ENCODE results near the gene FHOD3.
A peak's percentile ranks its signal among the peaks of the same experiment; 100 is the strongest.

FHOD3 gene

DNA sequence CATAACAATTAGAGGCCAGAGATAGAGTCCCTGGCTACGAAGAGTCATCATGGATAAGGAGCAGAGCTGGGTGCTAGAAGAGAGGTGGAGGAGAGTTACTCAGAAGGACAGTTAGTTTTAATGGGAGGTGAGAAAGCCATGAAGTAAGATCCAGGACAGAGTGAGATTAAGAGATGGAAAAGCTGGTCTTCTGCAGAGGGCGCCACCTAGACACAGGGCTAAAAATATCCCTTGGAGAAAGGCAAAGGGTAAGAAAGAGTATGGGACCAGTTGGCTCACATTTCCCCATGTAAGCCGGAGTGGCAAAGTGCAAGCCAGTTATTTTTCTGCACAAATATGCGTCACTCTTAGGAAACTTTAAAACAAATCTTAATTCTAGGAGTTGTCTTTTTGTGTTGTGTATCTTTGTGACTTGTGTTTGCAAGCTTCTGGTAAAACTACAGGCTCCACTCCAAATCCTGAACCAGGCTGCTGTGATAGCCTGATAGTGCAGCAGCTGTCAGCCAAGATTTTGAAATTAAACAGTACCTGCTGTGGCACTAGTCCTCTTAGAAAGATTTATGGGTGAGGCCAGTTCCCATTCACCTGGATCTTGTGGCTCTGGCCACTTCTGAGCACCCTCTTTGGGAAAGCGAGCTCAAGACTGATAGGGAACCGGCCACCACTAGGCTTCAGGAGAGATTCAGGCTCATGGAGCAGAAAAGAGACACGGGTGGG lies 327.1 kb downstream of the FHOD3 start:
- Histone ChIP-seq H3K27me3 (ENCODE audit: insufficient read depth, low read length, poor library complexity) (no peaks in the 10 kb centered on the region), H3K23ac (ENCODE audit: low read length) (no peak overlapping the region), H3K79me2 (ENCODE audit: control insufficient read depth, insufficient read depth, low read length) (no peaks in the 10 kb centered on the region), H3K79me1 (ENCODE audit: low read length) (no peaks in the 10 kb centered on the region), H3K4me2 (ENCODE audit: low read length) (no peak overlapping the region), H4K8ac (ENCODE audit: low read depth, low read length) (no peak overlapping the region), H2BK15ac (replicated peaks; ENCODE audit: low read depth) (no peak overlapping the region), H3K9ac (ENCODE audit: low read length) (no peak overlapping the region), H3K4me1 (ENCODE audit: control insufficient read depth, low read depth, low read length) (no peaks in the 10 kb centered on the region), H2BK120ac (ENCODE audit: low read depth, low read length) (no peak overlapping the region), H2BK5ac (ENCODE audit: low read length) (no peak overlapping the region), H3K27ac (ENCODE audit: low read depth, low read length) (no peak overlapping the region), H3K36me3 (ENCODE audit: control insufficient read depth, insufficient read depth, low read length) (no peaks in the 10 kb centered on the region), H3K4me3 (ENCODE audit: low read length) (no peak overlapping the region), H3K18ac (ENCODE audit: low read length) (no peak overlapping the region), H4K5ac (ENCODE audit: low read length) (no peak overlapping the region), H3K4ac (ENCODE audit: low read depth, low read length) (no peak overlapping the region), H2AK5ac (ENCODE audit: low read length) (no peak overlapping the region), H3K56ac (ENCODE audit: low read length) (no peak overlapping the region)
- no CpG with 5 or more reads among the region's 7 CpGs for WGBS (ENCODE audit: extremely low coverage, insufficient coverage, low lambda C conversion rate)
- DNase-seq, result peak; percentile 22

DNA sequence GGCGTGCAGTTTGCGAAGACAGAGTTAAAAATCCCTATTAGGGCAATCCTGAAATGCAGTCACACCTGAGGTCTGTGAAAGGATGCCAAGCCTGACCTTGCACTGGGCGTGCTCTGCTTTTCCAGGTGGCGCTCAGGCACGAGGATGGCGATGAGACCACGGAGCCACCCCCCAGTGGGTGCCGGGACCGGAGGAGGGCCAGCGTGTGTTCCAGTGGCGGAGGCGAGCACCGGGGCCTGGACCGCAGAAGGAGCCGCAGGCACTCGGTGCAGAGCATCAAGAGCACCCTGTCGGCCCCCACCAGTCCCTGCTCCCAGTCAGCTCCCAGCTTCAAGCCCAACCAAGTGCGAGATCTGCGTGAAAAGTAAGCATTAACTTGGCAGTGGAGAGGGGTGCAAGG lies 327.9 kb downstream of the FHOD3 start:
- Histone ChIP-seq H3K27ac (ENCODE audit: low read depth, low read length) (no peak overlapping the region), H3K4ac (ENCODE audit: low read depth, low read length) (no peak overlapping the region), H3K79me2 (ENCODE audit: control insufficient read depth, insufficient read depth, low read length) (no peaks in the 10 kb centered on the region), H3K27me3 (ENCODE audit: insufficient read depth, low read length, poor library complexity) (no peaks in the 10 kb centered on the region), H2BK5ac (ENCODE audit: low read length) (no peak overlapping the region), H4K5ac (ENCODE audit: low read length) (no peak overlapping the region), H3K4me3 (ENCODE audit: low read length) (no peak overlapping the region), H3K4me2 (ENCODE audit: low read length) (no peak overlapping the region), H4K8ac (ENCODE audit: low read depth, low read length) (no peak overlapping the region), H3K23ac (ENCODE audit: low read length) (no peak overlapping the region), H3K9ac (ENCODE audit: low read length) (no peak overlapping the region), H2AK5ac (ENCODE audit: low read length) (no peak overlapping the region), H3K56ac (ENCODE audit: low read length) (no peak overlapping the region), H3K18ac (ENCODE audit: low read length) (no peak overlapping the region), H2BK120ac (ENCODE audit: low read depth, low read length) (no peak overlapping the region), H3K4me1 (ENCODE audit: control insufficient read depth, low read depth, low read length) (no peaks in the 10 kb centered on the region), H3K79me1 (ENCODE audit: low read length) (no peaks in the 10 kb centered on the region), H3K36me3 (ENCODE audit: control insufficient read depth, insufficient read depth, low read length) (no peaks in the 10 kb centered on the region), H2BK15ac (replicated peaks; ENCODE audit: low read depth) (no peak overlapping the region)
- WGBS (ENCODE audit: extremely low coverage, insufficient coverage, low lambda C conversion rate), result no CpG with 5 or more reads among the region's 19 CpGs
- DNase-seq, result no peak

DNA sequence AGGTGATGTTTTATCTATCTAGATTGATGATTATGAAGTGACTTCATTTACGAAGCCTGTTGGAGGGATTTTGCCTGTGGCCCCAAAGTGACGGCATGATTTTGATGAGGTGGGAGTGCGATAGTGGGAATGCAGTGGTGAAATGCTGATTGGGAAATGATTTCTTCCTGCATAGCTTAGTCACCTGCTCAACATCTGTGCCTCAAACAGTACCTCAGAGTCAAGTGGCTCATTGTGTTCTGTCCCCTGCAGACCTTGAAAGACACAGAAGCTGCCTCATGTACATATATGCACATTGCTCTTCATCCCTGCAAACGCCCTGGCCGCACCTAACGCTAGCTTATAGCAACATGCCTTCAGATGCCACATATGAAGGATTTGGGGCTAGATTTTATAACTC lies 330.1 kb downstream of the FHOD3 start:
- H3K27ac ChIP-seq (ENCODE audit: low read depth, low read length), result no peak overlapping the region
- no peak overlapping the region for H2BK5ac ChIP-seq (ENCODE audit: low read length)
- no peak for DNase-seq
- no peak overlapping the region for H2BK120ac ChIP-seq (ENCODE audit: low read depth, low read length)
- WGBS (ENCODE audit: extremely low coverage, insufficient coverage, low lambda C conversion rate), result no CpG with 5 or more reads among the region's 6 CpGs
- no peaks in the 10 kb centered on the region for H3K36me3 ChIP-seq (ENCODE audit: control insufficient read depth, insufficient read depth, low read length)
- H3K4me2 ChIP-seq (ENCODE audit: low read length), result no peak overlapping the region
- no peak overlapping the region for H3K4me3 ChIP-seq (ENCODE audit: low read length)
- no peak overlapping the region for H4K5ac ChIP-seq (ENCODE audit: low read length)
- no peak overlapping the region for H3K4ac ChIP-seq (ENCODE audit: low read depth, low read length)
- H3K79me2 ChIP-seq (ENCODE audit: control insufficient read depth, insufficient read depth, low read length), result no peaks in the 10 kb centered on the region
- no peak overlapping the region for H3K56ac ChIP-seq (ENCODE audit: low read length)
- H2AK5ac ChIP-seq (ENCODE audit: low read length), result no peak overlapping the region
- H3K18ac ChIP-seq (ENCODE audit: low read length), result no peak overlapping the region
- no peaks in the 10 kb centered on the region for H3K27me3 ChIP-seq (ENCODE audit: insufficient read depth, low read length, poor library complexity)
- no peak overlapping the region for H3K9ac ChIP-seq (ENCODE audit: low read length)
- H3K4me1 ChIP-seq (ENCODE audit: control insufficient read depth, low read depth, low read length), result no peaks in the 10 kb centered on the region
- no peak overlapping the region for H4K8ac ChIP-seq (ENCODE audit: low read depth, low read length)
- H2BK15ac ChIP-seq (replicated peaks; ENCODE audit: low read depth), result no peak overlapping the region
- H3K23ac ChIP-seq (ENCODE audit: low read length), result no peak overlapping the region
- H3K79me1 ChIP-seq (ENCODE audit: low read length), result no peaks in the 10 kb centered on the region

GRCh38 chr18:36628435-36629137 lies 331.1 kb downstream of the FHOD3 start:
- no peak overlapping the region for H2BK15ac ChIP-seq (replicated peaks; ENCODE audit: low read depth)
- no peak overlapping the region for H4K8ac ChIP-seq (ENCODE audit: low read depth, low read length)
- no peak overlapping the region for H3K27ac ChIP-seq (ENCODE audit: low read depth, low read length)
- H3K4me1 ChIP-seq (ENCODE audit: control insufficient read depth, low read depth, low read length), result no peaks in the 10 kb centered on the region
- no peak overlapping the region for H3K4ac ChIP-seq (ENCODE audit: low read depth, low read length)
- no peak overlapping the region for H3K23ac ChIP-seq (ENCODE audit: low read length)
- no peaks in the 10 kb centered on the region for H3K36me3 ChIP-seq (ENCODE audit: control insufficient read depth, insufficient read depth, low read length)
- H4K5ac ChIP-seq (ENCODE audit: low read length), result no peak overlapping the region
- H3K79me1 ChIP-seq (ENCODE audit: low read length), result no peaks in the 10 kb centered on the region
- H2BK5ac ChIP-seq (ENCODE audit: low read length), result no peak overlapping the region
- H3K56ac ChIP-seq (ENCODE audit: low read length), result no peak overlapping the region
- H2BK120ac ChIP-seq (ENCODE audit: low read depth, low read length), result no peak overlapping the region
- no peak overlapping the region for H2AK5ac ChIP-seq (ENCODE audit: low read length)
- WGBS (ENCODE audit: extremely low coverage, insufficient coverage, low lambda C conversion rate), result no CpG with 5 or more reads among the region's 2 CpGs
- H3K4me3 ChIP-seq (ENCODE audit: low read length), result no peak overlapping the region
- no peak overlapping the region for H3K18ac ChIP-seq (ENCODE audit: low read length)
- DNase-seq, result no peak
- no peak overlapping the region for H3K4me2 ChIP-seq (ENCODE audit: low read length)
- H3K9ac ChIP-seq (ENCODE audit: low read length), result no peak overlapping the region
- H3K27me3 ChIP-seq (ENCODE audit: insufficient read depth, low read length, poor library complexity), result no peaks in the 10 kb centered on the region
- H3K79me2 ChIP-seq (ENCODE audit: control insufficient read depth, insufficient read depth, low read length), result no peaks in the 10 kb centered on the region

DNA sequence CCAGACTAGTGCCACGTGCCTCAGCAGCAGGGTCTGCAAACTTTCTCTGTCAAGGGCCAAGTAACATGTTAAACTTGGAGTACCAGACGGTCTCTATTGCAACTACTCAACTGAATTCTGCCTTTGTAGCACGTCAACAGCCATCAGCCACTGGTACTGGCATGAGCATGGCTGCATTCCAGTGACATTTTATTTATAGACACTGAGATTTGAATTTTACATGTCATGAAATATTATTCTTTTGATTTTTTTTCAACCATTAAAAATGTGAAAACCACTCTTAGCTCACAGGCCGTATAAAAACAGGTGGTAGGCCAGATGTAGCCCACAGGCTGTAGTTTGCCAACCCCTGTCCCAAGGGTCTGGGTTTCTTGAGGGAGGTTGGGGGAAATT lies 331.6 kb downstream of the FHOD3 start:
- Histone ChIP-seq H3K27me3 (ENCODE audit: insufficient read depth, low read length, poor library complexity) (no peaks in the 10 kb centered on the region), H2AK5ac (ENCODE audit: low read length) (no peak overlapping the region), H3K4me2 (ENCODE audit: low read length) (no peak overlapping the region), H3K4ac (ENCODE audit: low read depth, low read length) (no peak overlapping the region), H4K5ac (ENCODE audit: low read length) (no peak overlapping the region), H3K56ac (ENCODE audit: low read length) (no peak overlapping the region), H4K8ac (ENCODE audit: low read depth, low read length) (no peak overlapping the region), H3K18ac (ENCODE audit: low read length) (no peak overlapping the region), H3K27ac (ENCODE audit: low read depth, low read length) (no peak overlapping the region), H3K79me2 (ENCODE audit: control insufficient read depth, insufficient read depth, low read length) (no peaks in the 10 kb centered on the region), H3K36me3 (ENCODE audit: control insufficient read depth, insufficient read depth, low read length) (no peaks in the 10 kb centered on the region), H3K4me3 (ENCODE audit: low read length) (no peak overlapping the region), H2BK120ac (ENCODE audit: low read depth, low read length) (no peak overlapping the region), H3K9ac (ENCODE audit: low read length) (no peak overlapping the region), H3K4me1 (ENCODE audit: control insufficient read depth, low read depth, low read length) (peaks cover 3% of the 10 kb centered on the region), H3K23ac (ENCODE audit: low read length) (no peak overlapping the region), H3K79me1 (ENCODE audit: low read length) (no peaks in the 10 kb centered on the region), H2BK5ac (ENCODE audit: low read length) (no peak overlapping the region), H2BK15ac (replicated peaks; ENCODE audit: low read depth) (no peak overlapping the region)
- no CpG with 5 or more reads among the region's 4 CpGs for WGBS (ENCODE audit: extremely low coverage, insufficient coverage, low lambda C conversion rate)
- no peak for DNase-seq
